ENCODE data around the gene PFDN2.

The PFDN2 gene, protein sequence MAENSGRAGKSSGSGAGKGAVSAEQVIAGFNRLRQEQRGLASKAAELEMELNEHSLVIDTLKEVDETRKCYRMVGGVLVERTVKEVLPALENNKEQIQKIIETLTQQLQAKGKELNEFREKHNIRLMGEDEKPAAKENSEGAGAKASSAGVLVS

DNA sequence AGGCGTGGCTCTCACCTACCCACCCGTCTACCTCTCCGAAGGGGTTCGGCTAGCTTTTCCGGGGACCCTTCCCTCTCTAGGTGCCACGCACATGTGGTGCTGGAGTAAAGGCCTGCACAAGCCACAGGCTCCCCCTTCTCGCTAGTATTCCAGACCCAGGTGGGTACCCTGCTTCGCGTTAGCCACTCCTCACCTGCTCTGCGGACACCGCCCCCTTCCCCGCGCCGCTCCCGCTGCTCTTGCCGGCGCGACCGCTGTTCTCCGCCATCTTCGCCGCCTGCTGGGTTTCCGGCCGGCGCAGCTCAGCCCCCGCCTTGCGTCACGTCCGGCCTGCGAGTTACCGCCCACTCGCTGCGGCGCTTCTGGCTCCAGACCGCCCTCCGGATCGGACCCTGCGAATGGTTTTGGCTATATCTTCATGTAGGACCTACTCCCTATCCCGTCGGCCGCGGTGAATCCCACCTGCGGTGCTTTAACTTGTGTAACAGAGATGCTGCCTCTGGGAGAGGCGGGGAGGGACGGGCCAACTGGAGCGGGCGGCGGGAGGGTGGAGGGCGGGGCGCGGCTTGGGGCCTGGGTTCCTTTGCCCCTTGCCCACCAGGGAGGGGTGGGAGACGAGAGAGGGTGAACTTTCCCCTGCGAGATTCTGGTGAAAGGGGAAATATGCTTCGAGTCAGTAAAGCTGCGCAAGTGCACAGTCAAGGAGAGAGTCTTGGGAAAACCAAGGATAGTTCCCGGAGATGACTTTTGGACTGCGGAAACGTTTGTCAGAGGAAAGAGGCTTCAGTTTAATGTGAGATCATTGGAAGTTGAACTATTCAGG lies at the start of gene PFDN2, which contains the start of gene NIT1:
TSS of gene PFDN2 (minus strand) at position 279 of the 823 bp plus-strand sequence. CDS start at position 268, 11 bp downstream.
TSS of gene NIT1 (plus strand) at position 347 of the 823 bp plus-strand sequence. CDS start at position 419, 72 bp downstream.
- DNase-seq (ENCODE audit: low spot score) = peak; percentile 88

DNA sequence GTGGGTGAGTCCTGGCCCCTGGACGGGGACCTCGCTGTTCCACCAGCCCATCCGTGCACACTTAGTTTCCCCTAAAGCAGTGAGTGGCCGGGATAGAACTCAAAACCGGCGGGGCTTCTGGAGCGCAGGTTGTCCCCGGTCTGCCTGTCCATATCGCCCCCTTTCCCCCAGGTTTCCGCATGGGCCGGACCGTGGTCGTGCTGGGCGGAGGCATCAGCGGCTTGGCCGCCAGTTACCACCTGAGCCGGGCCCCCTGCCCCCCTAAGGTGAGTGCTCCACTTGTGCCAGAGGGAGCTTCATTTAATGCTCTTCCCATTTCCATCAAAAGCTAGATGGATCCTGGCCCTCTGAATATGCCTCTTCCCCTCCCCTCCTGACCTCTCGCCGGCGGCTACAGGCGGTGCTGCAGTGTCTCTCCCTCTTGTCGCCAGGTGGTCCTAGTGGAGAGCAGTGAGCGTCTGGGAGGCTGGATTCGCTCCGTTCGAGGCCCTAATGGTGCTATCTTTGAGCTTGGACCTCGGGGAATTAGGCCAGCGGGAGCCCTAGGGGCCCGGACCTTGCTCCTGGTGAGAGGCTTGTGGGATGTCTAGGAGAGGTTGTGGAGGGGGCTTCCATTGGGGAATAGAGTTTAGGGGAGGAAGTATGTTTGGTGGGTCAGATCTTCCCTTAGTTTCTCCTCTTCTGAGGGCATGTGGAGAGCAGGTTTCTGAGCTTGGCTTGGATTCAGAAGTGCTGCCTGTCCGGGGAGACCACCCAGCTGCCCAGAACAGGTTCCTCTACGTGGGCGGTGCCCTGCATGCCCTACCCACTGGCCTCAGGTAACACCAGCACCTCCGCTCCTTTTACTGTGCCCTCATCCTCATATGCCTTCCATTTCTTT lies 49.1 kb upstream of the PFDN2 start:
- peak; percentile 67 for DNase-seq (ENCODE audit: low spot score)

DNA sequence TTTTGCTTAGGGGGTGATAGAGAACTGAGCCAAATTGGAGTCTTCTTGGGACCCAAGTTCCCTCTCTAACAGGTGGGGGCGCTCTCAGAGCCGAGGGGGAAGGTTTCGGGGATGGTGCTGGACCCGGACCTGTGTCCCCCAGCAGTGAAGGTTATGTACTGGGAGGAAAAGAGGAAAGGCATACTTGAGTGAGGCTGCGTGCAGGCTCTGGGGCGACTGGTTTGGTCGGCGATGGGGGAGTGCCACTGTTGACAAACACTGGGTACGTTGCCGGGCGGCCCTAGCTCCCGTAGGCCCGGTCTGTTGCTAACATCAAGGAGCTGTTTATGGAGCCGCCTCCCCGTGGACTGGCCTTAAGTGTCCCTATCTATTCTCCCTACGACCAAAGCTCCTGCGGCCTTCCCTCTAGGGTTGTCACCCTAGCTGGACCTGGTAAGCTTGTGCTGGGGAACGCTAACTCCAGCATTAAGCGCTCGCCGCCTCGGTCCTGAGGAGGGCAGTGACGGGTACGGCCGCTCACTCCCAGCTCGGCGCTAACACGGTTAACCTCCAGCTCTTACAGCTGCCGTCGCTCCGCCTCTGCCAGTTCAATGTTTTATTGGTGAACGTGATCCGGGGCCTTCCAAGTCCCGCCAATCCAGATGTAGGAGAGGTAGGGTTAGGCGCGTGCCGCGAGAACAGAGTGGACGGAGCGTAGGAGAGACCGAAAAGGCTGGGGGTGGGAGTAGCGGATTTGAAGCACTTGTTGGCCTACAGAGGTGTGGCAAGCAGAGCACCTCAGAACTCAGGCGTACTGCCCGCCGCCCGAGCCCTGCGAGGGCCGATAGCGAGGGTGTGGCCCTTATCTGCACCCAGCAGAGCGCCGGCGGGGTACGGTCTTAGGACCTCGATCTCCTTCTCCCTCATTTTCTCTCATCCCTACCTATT lies 48.2 kb upstream of the PFDN2 start, which contains the start of gene PPOX:
TSS of gene PPOX (plus strand) at position 685 of the 927 bp plus-strand sequence. CDS start 422 bp downstream, outside the sequence.
- peak; percentile 99 for DNase-seq (ENCODE audit: low spot score)

- DNase-seq (ENCODE audit: low spot score) = peak; percentile 58
These were observed 47.2 kb upstream of the PFDN2 start for GRCh38 chr1:161164901-161165610.

GRCh38 chr1:161163793-161164192 lies 46.0 kb upstream of the PFDN2 start:
- DNase-seq (ENCODE audit: low spot score) = no peak

GRCh38 chr1:161162806-161163205 lies 45.0 kb upstream of the PFDN2 start:
- no peak for DNase-seq (ENCODE audit: low spot score)

GRCh38 chr1:161162052-161162451 lies 44.2 kb upstream of the PFDN2 start:
- no peak for DNase-seq (ENCODE audit: low spot score)

GRCh38 chr1:161161652-161162051 lies 43.8 kb upstream of the PFDN2 start:
- DNase-seq (ENCODE audit: low spot score) = no peak

DNA sequence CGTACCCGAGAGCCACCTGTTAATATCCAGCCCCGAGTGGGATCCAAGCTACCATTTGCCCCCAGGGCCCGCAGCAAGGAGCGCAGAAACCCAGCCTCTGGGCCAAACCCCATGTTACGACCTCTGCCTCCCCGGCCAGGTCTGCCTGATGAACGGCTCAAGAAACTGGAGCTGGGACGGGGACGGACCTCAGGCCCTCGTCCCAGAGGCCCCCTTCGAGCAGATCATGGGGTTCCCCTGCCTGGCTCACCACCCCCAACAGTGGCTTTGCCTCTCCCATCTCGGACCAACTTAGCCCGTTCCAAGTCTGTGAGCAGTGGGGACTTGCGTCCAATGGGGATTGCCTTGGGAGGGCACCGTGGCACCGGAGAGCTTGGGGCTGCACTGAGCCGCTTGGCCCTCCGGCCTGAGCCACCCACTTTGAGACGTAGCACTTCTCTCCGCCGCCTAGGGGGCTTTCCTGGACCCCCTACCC lies 42.9 kb upstream of the PFDN2 start:
- no peak for DNase-seq (ENCODE audit: low spot score)

- no peak for DNase-seq (ENCODE audit: low spot score)
These were observed 42.0 kb upstream of the PFDN2 start for GRCh38 chr1:161159913-161160243.

DNA sequence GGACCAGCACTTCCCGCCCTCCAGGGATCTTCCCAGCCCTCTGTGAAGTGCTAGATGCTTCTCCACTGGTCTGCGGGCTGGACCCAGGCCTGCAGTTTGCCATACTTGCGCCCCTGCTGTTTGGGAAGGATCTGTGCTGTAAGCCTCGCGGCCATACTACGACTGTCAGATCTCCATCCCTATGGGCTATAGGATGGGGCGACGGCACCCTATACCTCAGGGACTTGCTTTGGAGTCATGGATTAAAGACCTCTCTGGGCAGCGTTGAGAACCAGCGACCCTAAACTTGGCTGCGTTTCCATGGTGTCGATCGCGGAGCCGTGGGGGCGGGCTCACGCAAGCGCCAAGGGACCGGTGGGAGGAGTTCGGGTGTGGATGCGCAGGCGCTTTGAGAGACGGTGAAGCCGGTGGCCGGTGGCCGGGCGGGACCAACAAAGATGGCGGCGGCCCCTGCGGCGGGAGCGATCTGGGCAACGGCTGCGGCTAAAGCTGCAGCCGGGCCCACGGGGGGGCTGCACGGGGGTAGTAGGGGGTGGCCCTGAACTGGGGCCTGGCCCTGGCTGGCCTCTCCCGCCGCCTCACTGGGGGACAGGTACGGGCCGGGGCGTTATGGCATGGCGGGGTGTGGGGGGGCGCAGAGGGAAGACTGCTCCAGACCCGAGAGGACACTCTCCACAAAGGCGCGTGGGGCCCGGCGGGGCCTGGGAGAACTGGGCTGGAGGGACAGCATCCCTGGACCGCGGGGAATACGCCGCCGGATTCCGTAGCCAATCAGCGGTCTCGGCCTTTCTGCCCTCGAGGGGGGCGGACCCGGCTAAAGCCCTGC lies 41.5 kb upstream of the PFDN2 start, which contains the start of gene USP21:
TSS of gene USP21 (plus strand) at position 414 of the 826 bp plus-strand sequence. CDS start 1,141 bp downstream, outside the sequence.
- DNase-seq (ENCODE audit: low spot score) = peak; percentile 95

DNA sequence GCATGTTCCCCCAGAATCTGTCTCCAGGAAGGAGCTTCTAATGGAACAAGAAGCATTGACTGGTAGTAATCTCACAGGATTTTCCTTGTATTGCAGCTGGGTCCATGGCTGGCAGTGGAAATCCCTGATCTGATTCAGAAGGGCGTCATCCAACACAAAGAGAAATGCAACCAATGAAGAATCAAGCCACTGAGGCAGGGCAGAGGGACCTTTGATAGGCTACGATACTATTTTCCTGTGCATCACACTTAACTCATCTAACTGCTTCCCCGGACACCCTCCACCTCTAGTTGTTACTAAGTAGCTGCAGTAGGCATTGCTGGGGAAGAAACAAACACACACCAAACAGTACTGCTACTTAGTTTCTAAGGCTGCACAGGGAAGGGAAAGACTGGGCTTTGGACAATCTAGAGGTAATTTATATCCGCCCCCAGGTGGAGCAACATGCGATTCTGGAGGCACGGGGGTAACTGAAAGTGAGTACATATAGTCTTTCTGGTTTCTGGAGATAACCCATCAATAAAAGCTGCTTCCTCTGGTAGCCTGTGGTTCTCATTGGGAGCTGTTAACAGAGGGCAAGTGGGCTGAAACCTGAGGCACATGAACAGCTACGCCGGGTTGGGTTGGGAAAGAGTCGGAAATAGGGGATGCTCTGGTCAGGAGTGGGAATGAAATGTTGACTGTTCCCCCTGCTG lies 40.6 kb upstream of the PFDN2 start:
- DNase-seq (ENCODE audit: low spot score) = peak; percentile 44

DNA sequence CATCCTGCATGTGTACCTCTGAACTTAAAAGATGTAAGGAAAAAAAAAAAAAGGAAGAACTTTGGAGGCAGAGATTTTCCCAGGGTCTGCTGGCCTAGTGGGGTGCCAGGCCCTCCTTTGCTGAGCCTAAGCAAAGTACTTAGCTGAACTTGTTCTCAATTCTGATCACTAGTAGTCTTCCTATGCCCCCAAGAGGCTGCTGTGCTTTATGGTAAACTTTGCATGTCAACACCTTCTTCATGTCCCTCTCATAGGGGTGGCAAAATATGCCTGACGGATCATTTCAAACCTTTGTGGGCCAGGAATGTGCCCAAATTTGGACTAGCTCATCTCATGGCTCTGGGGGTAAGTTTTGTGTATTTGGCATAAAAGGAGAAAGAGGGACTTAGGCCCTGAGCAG lies 40.0 kb upstream of the PFDN2 start:
- no peak for DNase-seq (ENCODE audit: low spot score)

- DNase-seq (ENCODE audit: low spot score) = peak; percentile 90
These were observed 36.0 kb upstream of the PFDN2 start, which contains the start of gene UFC1 for GRCh38 chr1:161153682-161154337. UFC1 (plus strand) TSS chr1:161153978; CDS start chr1:161153998, 20 bp downstream.

DNA sequence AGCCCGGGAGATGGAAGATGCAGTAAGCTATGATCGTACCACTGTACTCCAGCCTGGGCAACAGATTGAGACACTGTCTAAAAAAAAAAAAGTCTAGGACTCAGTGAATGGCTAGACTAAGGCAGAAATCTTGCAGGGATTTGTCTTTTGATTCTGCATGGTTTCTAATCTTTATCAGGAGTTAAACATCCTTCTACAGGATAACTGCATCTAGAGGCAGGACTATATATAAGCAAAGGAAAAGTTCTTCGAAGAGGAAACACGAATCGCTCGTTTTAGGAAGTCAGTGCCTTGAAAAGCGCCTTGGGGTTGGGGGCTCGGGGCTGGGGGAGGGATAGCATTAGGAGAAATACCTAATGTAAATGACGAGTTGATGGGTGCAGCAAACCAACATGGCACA lies 35.3 kb upstream of the PFDN2 start:
- no peak for DNase-seq (ENCODE audit: low spot score)

DNA sequence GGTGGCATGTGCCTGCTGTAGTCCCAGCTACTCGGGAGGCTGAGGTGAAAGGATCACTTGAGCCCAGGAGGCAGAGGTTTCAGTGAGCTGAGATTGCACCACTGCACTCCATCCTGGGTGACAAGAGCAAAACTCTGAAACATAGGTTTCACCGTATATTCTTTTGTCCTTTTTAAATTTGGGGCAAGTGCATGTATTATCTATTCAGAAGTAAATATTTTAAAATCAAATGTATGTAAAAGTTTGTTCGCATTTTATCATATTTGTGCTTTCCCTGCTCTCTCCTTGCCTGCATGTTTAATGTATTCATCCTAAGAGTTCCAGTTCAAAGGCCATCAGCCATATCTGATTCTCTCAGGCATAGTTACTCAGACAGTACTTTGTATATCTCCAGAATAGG lies 28.0 kb upstream of the PFDN2 start:
- no peak for DNase-seq (ENCODE audit: low spot score)

DNA sequence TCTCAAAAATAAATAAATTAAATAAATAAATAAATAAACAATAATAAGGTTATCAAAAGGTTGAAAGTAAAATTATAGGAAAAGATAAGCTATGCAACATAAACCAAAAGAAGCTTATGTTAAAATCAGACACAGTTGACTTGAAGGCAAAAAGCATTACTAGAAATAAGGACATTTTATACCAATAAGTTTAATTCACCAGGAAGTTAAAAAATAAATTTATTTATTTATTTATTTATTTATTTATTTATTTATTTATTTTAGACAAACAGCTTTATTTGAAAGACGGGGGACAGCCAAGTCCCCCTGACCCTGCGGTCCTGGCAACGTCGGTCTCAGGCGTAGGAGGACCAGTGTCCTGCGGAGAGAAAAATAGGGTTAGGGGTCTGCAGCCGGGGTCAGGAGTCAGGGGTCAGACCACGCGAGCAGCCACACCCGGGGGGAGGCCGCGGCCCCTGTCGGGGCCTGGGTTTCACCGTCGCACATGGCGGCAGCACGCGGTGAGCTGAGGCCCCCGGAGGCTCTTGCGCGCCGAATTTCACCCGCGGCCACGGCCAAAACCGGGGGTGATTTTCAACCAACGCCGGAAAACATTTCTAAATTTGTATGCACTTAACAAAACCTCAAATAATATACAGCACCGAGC lies 23.0 kb upstream of the PFDN2 start:
- no peak for DNase-seq (ENCODE audit: low spot score)

GRCh38 chr1:161139766-161140165 lies 21.9 kb upstream of the PFDN2 start:
- DNase-seq (ENCODE audit: low spot score) = peak; percentile 74

Measured in hematopoietic multipotent progenitor cell treated with erythropoietin and hydrocortisone succinate and interleukin-3 and kit ligand, for 15 days (in vitro differentiated cells).